Activated CD8-positive, alpha-beta memory T cell treated with anti-CD3 and anti-CD28 coated beads, Interleukin-2, amount 50 U/mL, for 4 hours (primary cell): ENCODE results near the gene DLG2.
"Not testable (repeated sequence)": the region's sequence is repeated elsewhere in the genome, so short reads cannot be mapped to it uniquely, and the experiment has no call there.

Source experiments
- DNase-seq: peaks from one replicate; pipeline ENCODE4 v3.0.0-alpha.2; 2020

Gene DLG2

DNA sequence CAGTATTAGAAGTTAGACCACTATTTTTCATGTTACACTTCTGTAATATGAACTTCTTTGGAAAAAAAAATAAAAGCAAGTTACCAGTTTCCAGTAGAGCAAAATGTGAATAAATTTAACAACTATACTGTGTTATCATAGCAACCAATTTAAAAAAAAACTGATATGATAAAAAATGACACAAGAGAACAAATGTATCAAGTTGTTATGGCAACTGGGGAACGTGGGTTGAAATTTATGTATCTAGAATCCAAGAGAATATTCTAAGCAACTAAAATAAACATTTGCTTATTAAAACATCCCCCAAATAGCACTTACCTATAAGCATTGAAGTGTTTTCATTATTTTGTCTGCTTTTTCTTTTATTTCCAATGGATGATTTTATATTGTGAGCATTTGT lies 442.4 kb downstream of the DLG2 start:
- DNase-seq, result no peak

DNA sequence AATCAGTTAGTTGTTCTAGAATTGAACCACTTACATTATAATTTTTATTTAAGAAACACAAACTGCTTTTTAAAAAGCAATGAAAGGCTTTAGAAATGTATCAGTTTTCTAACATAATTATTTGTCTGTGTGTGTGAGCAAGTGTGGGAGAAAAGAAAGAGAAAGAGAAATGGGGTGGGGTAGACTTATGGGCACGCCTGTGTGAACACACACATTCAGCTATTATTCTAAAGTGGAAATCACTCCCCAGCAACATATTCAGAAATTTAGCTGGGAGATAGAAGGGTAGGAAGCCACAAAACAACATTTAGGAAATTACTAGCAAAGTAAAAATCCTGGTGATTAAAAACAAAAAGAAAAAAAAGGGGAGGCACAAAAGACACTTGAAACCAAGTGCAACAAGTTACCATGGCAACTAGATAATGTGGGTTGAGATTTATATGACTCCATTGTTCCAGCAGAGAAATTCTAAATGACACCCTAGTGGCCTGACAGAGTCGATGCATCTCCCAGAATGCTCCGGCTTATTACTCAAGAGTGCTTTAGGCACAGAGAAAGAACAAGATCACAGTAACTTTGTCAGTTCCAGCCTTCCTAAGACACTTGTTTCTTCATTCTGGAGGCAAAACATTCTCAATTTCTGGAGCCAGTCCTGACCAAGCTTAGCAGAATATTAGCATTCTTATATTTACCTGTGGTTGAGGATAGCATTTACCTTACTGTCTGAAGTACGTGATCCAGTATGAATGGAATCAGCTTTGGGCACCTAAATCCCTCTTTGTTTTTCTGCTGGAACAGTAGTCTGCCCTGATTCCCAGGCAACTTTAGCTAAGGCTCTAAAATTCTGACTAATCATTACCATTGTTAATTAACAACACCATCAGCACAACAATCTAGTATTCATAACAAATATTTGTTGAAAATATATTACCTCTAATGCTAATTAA lies 444.4 kb downstream of the DLG2 start:
- no peak for DNase-seq

DNA sequence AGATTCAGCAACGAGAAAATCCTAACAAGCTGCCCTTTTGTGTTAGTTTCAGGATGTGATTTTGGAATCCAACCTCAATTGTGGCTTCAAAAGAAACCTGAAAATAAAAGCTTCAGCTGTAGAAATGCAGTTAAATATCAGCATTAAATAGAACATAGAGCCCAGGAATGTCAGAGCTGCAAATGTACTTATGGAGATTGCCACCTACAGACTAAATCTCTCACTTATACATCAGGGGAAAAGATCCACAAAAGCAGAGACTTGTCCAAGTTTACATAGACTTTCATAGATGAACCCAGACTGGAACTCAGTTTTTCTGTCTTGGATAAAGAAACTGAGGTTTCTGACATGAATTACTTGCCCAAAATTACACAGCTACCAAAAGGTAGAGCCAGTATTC lies 446.6 kb downstream of the DLG2 start:
- DNase-seq, result no peak

DNA sequence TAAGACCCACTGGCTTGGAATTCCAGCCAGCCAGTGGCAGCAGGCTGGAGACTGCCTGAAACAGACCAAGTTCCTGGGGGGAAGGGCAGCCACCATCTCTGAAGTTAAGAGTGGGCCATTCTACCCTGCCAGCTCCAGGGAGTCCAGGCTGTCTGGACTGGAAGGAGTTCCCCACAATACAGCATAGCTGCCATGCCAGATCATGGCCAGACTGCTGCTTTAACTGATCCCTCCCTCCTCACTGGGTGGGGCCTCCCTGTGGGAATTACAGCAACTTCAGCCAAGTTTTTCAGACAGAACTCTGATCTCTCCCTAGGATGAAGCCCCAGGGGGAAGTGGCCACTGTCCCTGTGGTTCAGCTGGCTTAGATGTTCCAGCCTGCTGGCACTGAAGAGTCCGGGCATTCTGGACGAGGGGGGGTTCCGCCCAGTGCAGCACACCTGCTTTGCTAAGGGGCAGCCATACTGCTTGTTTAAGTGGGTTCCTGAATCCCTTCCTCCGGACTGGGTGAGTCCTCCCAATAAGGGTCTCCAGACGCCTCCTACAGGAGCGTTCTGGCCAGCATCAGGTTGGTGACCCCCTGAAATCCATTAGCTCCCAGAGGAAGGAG lies 455.4 kb downstream of the DLG2 start:
- DNase-seq, result no peak

DNA sequence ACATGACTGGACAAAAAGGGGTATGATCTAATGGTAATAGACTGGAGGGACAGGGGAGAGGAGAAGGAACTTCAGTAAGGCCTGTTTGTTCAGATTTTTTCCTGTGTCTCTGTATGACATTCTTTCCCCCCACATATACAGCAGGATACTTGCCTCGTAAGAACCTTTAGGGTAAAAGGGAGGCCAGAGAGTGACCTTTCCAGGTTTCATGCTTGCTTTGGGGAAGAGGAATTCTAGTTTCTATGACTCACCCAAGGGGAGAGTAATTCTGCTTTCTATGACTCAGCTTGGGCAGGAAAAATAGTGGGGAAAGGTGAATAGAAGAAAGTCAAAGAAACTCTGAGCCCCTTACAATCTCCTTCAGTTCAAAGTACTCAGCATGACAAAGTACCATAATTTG lies 457.0 kb downstream of the DLG2 start:
- no peak for DNase-seq

DNA sequence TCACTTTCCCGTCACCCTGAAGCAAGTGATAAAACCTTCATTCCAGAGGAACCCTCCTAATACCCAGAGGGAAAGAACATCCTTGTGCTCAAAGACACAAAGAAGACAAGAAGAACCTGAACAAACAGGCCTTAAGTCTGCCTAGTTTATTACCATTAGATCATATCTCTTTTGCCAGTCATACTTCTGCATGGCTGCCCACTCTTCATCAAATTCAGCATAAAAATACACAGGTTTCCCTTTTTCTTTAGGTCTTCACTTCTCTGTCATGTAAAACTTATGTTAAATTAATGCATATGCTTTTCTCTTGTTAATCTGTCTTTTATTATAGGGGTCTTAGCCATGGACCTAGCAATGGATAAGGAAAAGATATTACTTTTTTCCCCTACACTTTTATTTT lies 459.7 kb downstream of the DLG2 start:
- DNase-seq, result no peak

DNA sequence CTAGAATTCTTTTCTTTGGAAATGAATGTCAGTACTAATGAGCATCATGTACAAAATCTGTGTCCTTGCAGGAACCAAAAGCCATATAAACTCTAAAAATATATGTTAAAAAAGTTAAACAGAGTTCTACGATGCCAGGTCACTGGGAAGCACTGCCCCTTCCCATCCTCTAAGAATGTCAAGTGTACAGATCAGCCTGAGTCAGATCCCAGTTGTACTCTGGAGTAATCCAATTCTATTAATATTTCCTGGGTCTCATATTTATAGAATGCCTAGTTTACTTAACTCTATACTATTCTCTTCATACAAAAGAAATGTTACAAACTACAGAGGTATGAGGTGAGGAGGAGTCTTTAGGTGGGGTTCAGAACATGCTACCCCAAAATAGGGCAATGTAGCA lies 460.1 kb downstream of the DLG2 start:
- no peak for DNase-seq

DNA sequence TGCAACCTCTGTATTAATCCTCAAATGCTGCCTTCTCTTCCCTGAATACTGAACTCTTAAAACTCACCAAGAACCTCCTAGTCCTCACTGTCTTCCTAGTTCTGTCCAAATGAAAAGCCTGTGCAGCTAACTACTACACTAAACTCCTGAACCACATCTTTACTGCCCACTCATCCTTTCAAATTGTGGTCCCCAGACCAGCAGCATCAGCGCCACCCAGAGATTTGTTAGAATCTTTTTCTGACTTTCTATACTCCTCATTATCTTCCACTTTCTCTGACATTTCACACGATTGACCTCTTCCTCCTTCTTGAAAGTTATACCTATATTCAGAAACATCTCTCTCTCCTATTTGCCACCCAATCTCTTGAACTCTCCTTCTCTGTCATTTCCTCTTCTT lies 461.3 kb downstream of the DLG2 start:
- no peak for DNase-seq

DNA sequence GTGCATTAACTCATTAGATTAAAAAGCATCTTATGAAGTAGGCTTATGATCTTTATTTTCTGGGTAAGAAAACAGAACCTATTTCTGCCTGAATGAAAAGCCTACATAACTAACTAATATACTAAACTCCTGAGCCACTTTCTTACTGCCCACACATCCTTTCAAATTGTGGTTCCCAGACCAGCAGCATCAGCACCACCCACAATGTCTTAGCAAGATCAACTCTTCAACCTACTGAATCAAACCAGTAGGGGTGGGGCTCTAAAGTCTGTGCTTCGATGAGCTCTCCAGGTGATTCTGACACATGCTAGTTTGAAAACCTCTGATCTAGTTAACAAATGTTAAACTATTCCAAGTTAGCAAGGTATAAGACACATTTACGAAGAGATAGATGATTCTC lies 462.4 kb downstream of the DLG2 start:
- DNase-seq, result no peak

DNA sequence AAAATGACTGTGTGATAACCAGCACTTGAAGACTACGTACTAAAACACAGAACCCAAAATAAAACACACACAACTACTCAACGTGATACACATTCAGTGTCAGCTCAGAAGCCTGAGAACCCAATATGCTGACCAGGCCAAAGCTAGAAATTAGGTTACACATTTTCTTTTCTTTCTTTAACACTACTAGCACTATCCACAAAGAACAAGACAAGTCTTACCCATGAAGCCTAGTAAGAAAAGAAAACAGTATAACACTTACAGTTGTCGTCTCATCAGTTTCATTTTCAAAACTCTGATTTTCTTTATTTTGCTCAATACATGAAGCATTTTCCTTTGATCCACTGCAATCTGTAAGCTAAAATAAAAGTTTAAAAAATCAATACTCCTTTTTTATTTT lies 472.9 kb downstream of the DLG2 start:
- DNase-seq, result no peak

DNA sequence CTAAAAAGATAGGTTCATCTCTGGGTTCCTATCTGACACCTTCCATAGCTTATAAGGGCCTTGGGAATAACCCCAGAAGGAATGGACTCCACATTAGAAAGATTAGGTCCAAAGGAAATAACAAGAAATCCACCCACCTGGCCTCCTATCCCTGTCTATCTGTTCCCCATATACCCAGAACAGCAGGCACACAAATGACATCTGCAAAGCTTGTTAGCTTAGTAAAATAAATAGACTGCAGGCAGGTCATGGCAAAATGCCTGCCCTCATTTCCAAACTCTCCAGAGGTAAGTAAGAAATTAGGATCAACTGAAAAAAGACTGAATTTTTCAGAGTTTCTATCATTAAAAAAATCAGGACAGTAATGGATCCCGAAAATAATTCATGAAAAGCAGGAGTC lies 489.5 kb downstream of the DLG2 start:
- no peak for DNase-seq

DNA sequence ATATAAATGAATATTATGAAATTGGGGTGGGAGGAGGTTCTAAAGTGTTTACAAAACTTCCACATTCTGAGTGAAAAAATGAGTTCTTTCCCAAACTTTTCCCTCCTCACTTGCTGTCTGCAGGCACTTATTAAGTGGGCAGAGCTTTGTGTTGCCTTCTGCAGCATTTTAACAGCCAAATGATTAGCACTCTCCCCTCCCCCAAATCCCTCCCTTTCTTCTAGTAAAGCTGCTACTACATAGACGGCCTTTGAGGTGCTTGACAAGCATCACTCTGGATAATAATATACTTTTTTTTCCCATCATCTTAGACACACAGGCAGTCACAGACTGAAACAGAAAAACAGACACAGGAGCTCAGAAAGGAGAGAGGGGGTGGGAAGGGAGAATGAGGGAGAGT lies 493.5 kb downstream of the DLG2 start:
- no peak for DNase-seq

DNA sequence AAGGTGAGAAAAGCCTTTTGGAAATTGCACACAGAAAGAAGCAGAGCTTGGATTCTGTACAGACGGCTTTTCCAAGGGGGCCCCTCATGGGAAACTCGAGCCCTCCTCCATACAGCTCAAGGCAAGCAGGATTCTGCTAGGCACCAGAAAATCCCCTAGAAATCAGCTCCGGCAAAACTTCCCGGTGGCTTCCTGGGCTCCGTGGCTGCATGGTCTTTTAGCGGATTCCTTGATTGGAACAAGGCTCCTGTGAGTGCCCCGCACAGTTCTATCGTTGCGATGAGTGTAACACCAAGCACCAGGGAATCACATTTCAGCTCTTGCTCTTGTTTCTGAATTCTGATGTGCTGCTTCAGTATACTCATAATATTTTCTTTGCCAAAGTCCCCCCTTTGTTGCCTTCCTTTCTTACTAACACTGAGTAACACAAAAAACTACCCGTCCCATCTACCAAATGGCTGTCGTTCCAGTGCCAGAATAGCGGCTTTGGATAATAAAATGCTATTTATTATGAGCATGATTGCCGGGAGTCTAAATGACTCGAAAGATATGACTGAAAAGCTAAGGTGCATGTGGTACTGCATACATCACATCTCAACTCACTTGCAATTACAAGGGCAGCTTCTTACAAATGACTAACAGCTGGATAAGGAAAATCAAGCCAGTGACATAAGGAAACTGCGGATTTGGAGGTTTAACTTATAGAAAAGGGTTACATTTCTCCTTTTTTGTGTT lies 494.1 kb downstream of the DLG2 start:
- no peak for DNase-seq

DNA sequence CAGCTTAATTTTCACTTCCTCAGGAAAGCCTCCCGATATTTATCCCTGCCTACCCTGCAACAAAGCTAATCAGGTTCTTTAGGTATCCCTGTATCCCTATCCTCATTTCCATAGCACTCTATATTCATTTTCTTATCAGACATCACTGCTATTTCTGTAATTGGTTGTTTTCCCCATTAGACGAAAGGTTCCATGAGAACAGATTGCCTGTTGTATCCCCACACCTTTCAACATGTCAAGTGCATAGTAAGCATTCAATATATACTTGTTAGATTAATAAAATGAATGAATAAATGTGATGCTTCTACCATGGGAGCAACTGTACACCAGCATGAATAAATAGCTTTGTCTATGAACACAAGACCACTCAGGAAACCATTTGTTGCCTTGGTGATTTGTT lies 499.8 kb downstream of the DLG2 start:
- no peak for DNase-seq

DNA sequence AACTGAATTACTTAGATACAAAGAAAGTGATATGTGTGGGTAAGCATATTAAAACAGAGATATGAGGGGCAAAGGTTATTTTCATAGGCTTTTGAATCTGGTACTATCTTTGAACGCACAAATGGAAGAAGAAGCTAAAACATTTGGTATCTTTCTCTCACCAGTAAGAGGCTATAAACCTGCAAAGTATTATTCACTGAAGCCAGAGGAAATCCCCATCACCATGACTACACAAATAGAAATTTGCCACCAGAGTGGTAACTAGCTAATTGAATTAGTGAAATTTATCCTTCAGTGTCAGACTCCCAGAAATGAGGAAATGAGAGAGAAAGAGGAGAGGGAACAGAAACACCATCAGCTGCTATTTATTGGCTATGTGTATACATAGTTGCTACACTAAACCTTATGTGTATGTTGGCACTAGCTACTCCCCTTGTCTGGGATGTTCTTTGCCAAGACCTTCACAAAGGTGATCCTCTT lies 503.4 kb downstream of the DLG2 start:
- no peak for DNase-seq

DNA sequence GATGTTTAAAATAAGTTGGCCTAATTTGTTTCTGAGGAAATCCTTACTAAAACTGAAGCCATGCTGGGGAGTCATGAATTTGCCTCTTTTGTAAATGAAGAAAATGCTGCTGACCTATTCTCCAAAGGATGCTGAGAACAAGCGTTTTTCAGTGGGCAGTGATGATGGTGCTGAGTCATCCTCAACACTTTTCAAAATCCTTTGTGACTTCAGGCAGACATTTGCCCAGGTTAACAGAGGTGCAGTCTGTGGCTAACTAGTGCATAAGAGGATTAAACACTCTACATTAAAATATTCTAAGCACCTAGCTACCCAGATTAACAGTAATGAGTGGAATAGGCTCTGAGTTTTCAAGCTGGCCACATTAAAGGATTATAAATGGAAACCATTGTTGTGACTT lies 509.0 kb downstream of the DLG2 start:
- DNase-seq, result no peak

DNA sequence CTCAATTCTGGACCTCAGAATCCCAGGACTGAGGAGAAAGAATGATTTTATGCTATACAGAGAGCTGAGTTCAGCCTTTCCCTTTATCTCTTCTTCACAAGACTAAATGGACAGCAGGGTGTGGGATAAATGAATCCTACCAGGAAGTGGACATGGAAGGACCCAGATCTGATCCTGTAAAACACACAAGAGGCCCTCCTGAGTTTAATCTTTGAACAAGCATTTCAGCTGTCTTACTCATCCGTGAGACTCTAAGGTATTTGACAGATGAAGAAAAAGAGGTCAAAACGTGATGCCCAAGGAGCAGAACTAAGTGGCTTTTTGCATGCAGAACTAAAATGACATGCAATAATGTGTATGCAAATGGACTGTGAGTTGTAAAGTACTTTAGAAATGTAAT lies 511.3 kb downstream of the DLG2 start:
- no peak for DNase-seq

DNA sequence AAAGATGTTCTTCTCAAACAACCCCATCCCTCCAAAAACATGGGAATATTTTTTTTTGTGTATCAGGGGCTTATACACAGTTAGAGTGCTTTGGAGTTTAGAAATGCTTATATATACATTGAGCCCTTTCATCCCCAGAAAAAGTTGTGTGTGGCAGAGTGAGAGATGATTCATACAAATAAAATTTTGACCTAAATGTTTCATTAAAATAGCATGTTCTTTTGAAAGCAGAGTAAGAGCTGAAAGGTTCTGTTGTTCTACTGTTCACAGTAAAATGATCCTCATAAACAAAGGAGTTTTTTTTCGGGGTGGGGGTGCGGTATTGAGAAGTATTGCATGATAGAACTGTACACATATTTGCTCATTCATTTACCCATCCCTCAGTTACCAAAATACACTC lies 512.4 kb downstream of the DLG2 start:
- DNase-seq, result no peak

DNA sequence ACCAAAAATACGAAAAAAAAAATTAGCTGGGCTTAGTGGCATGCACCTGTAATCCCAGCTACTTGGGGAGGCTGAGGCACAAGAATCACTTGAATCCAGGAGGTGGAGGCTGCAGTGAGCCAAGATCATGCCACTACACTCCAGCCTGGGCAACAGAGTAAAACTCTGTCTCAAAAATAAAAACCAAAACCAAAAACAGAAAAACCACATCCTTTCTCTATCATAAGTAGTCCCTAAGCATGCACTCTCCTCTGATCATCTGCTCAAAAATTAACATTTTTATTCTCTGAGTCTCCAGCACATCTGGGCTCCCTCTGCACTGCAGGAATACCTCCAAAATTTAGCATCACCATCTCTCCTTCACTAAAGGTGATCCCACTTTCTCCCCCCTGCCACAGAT lies 516.9 kb downstream of the DLG2 start:
- not testable (repeated sequence) for DNase-seq

DNA sequence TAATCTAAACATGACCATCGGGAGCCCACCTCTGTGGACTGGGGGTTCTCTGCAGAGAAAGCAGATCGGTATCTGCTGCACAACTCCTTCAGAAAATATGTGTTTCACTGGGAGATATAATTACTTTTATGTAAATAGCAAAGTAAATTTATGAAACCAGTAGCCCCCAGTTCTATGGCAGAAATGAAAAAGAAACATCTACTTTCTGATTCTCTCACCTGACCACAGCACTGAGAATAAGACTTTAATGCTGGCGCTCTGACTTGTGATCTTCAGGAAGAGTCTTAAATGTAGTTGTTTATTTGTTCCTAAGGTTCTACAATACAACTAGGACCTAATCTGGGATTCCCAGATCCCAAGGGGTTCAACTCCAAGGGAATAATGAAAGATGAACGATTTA lies 518.0 kb downstream of the DLG2 start:
- no peak for DNase-seq

DNA sequence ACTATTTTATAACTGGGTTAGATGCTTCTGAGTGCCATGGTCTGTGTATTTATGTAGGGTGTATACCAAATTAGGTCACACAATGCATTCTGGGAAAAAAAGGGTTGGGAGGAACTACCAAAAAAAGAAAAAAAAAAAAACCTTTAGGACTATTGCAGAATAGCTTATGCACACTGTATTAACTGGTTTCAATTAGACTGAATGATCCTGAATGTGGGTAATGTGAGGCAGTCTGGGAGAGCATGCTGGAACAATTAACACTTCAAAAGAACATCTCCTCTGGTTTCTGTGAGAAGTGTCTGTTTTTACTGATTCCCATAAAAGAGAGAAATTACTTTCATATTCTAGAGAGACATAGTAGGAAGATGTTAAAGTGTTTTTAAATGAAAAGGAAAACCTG lies 521.3 kb downstream of the DLG2 start:
- DNase-seq, result no peak

DNA sequence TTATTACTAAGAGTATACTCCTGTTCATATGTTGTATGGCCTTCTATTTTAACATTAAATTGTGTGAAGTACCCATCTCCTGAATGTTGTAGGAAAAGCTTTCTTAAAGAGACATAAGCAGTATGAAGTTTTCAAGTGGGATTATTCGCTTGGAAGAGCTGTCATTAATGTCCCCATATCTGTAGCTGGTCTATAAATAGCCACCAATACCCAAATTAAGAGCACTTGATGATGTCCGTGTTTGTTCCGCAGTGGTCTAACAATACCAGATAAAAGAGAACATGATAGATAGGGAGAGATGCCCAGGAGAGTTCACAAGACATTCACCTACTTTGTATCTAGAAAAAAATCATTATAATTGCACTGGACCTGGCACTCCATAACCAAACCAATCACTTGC lies 527.6 kb downstream of the DLG2 start:
- no peak for DNase-seq

DNA sequence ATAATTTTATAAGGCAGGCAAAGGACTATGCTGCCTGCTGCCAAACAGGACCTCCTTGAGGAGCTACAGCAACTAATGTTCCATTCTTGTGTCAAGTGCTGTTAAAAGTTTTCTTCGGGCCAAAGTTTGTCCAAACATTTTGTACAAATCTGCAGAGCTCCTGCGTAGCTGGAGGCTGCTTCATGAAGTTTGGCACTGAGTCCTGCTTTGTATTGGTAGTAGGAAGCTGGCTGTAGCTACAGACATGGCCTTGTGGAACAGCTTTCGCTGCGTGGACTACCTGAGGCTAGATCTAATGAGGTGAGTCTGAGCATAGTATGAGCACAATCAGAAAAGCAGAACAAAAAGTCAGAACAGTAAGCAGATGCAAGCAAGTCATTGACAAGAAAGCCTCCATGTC lies 528.1 kb downstream of the DLG2 start:
- no peak for DNase-seq

DNA sequence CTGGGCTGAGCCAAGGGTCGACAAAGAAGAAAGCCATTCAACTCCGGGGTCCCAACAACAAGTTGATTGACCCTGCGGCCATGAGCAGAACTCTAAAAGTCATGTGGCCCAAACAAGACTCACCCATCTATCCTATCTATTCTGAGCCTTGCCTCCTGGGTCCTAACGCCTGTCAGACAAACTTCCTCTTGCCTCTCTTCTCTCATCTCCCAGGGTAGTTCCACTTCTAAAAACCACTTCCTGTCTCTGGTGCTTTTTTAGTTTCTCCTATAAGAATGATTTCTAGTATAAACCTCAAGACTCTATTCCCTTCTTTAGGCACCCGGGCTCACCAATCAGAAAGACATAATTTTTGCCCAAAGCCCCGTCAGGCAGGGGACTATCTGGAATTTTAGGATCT lies 530.2 kb downstream of the DLG2 start:
- DNase-seq, result no peak
